GM06990 (cell line): Measurements from ENCODE around the gene BMERB1.
"Not testable (repeated sequence)": the region's sequence is repeated elsewhere in the genome, so short reads cannot be mapped to it uniquely, and the experiment has no call there.

Experiments
- DNase-seq: peaks from one replicate; pipeline ENCODE4 v3.0.0-alpha.2; 2011; ENCODE audit not compliant: insufficient read length; ENCODE audit errors: extremely low read depth
- H3K27me3 ChIP-seq: replicated peaks from 2 replicates; pipeline ENCODE4 v1.6.0; 2011; ENCODE audit warnings: low read length; ENCODE audit not compliant: control insufficient read depth, insufficient read depth
- H3K36me3 ChIP-seq: 2 replicates; pipeline ENCODE4 v1.5.1; 2011; ENCODE audit warnings: low read length; ENCODE audit not compliant: control insufficient read depth, insufficient read depth
- H3K4me3 ChIP-seq: replicated peaks from 2 replicates; pipeline ENCODE4 v1.5.1; 2011; ENCODE audit warnings: low read depth, mild to moderate bottlenecking, control low read depth, low read length
- TF ChIP-seq, protein P1 (sequence below): IDR thresholded peaks from 2 replicates; pipeline ENCODE4 v1.5.1; 2011; ENCODE audit warnings: low read length, control low read depth, mild to moderate bottlenecking, inconsistent platforms; ENCODE audit not compliant: insufficient read depth, poor library complexity, severe bottlenecking

The BMERB1 gene

DNA sequence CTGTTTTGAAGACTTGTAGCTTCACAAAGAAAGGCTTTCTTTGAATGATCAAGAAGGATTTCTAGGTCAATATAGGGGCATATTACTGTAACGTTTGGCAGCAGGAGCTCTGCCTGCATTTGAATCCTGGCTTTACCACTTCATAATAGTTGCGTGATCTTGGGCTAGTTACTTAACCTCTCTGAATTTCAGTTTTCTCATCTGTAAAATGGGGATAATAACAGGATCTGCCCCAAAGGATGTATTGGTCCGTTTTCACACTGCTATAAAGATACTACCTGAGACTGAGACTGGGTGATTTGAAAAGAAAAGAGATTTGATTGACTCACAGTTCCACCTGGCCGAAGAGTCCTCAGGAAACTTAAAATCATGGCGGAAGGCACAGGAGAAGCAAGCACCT, 12.5 kb downstream of the BMERB1 start:
- no peak for DNase-seq
- no peaks in the 10 kb centered on the region for H3K27me3 ChIP-seq
- no peaks in the 10 kb centered on the region for H3K36me3 ChIP-seq
- TF ChIP-seq, protein P1, sequence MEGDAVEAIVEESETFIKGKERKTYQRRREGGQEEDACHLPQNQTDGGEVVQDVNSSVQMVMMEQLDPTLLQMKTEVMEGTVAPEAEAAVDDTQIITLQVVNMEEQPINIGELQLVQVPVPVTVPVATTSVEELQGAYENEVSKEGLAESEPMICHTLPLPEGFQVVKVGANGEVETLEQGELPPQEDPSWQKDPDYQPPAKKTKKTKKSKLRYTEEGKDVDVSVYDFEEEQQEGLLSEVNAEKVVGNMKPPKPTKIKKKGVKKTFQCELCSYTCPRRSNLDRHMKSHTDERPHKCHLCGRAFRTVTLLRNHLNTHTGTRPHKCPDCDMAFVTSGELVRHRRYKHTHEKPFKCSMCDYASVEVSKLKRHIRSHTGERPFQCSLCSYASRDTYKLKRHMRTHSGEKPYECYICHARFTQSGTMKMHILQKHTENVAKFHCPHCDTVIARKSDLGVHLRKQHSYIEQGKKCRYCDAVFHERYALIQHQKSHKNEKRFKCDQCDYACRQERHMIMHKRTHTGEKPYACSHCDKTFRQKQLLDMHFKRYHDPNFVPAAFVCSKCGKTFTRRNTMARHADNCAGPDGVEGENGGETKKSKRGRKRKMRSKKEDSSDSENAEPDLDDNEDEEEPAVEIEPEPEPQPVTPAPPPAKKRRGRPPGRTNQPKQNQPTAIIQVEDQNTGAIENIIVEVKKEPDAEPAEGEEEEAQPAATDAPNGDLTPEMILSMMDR: no peak
- H3K4me3 ChIP-seq: no peak overlapping the region

DNA sequence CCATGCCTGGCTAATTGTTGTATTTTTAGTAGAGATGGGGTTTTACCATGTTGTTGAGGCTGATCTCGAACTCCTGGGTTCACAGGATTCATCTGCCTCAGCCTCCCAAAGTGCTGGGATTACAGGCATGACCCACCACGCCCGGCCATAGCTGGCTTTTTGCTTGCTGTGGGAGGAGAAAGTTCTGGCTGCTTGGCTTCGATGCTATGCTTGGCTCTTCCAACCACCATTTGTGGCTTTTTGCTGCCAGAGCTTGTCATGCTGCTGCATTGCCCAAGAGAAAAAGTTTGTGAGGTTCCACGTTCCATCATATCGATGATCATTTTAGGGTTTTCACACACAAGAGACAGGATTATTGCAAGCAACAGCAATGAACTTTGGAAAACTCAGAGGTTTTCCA, 16.2 kb downstream of the BMERB1 start:
- TF ChIP-seq, protein P1: no peak
- Histone ChIP-seq H3K36me3 (no peaks in the 10 kb centered on the region), H3K4me3 (no peak overlapping the region), H3K27me3 (no peaks in the 10 kb centered on the region)
- no peak for DNase-seq

DNA sequence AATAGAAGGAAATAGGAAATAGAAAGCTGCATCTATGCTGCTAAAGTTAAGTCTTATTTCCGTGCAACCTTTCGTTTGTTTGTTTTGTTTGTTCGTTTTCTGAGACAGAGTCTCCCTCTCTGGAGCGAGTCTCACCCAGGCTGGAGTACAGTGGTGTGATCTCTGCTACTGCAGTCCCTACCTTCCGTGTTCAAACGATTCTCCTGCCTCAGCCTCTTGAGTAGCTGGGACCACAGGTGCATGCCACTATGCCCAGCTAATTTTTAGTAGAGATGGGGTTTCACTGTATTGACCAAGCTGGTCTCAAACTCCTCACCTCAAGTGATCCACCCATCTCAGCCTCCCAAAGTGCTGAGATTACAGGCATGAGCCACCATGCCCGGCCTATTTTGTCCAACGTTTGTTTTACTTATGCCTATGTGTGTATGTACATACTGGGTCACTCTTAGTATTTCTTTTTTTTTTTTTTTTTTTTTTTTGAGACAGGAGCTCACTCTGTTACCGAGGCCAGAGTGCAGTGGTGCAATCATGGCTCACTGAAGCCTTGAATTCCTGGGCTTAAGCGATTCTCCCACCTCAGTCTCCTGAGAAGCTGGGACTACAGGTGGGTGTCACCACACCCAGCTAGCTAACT, 16.8 kb downstream of the BMERB1 start:
- TF ChIP-seq, protein P1: no peak
- Histone ChIP-seq H3K4me3 (no peak overlapping the region), H3K36me3 (no peaks in the 10 kb centered on the region), H3K27me3 (no peaks in the 10 kb centered on the region)
- no peak for DNase-seq

DNA sequence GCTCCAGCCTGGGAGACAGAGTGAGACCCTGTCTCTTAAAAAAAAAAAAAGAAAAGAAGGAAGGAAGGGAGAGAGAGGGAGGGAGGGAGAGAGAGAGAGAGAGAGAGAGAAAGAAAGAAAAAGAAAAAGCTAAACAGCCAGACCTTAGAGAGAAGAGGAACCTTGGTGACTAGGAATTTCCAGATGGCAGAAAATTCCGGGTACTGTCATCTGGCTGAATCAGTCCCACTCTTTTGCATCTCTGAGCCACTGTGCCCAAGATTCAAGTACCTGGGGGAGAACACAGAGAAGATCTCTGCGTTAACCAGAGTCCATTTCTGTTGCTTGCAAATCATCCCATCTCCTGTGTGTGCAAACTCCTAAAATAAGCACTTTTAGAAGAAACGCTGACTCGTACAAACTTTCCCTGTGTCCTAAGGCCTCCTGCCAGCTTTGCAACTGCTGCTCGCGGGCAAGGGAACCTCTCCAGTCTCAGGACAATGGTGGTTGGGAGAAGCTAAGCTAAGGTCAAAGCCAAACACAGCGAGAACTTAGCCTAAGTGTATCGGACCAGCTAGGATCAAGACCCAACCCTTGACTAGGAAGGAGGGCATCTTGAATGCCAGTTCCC, 18.0 kb downstream of the BMERB1 start:
- Histone ChIP-seq H3K36me3 (no peaks in the 10 kb centered on the region), H3K27me3 (no peaks in the 10 kb centered on the region), H3K4me3 (no peak overlapping the region)
- DNase-seq: no peak
- TF ChIP-seq, protein P1: no peak

DNA sequence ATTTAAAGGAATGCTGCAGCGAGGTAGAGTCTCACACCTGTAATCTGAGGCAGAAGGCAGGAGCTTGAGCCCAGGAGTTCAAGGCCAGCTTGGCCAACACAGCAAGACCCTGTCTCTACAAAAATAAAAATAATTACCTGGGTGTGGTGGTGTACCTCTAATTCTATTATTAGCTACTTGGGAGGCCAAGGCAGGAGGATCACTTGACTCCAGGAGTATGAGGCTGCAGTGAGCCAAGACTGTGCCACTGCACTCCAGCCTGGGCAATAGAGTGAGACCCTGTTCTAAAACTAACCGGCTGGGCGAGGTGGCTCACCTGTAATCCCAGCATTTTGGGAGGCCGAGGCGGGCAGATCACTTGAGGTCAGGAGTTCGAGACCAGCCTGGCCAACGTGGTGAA, 18.9 kb downstream of the BMERB1 start:
- not testable (repeated sequence) for H3K4me3 ChIP-seq, DNase-seq, H3K27me3 ChIP-seq, H3K36me3 ChIP-seq

DNA sequence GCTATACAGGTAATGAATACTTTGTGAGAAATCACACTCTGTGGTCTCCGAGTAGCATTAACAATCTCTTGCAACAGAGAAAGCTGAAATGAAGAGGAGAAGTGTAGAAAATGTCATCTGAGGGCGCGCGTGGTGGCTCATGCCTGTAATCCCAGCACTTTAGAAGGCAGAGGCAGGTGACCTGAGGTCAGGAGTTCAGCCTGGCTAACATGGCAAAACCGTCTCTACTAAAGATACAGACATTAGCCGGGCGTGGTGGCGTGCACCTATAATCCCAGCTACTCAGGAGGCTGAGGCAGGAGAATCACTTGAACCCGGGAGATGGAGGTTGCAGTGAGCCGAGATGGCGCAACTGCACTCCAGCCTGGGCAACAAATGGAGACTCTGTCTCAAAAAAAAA, 20.5 kb downstream of the BMERB1 start:
- not testable (repeated sequence) for H3K4me3 ChIP-seq, H3K36me3 ChIP-seq, H3K27me3 ChIP-seq, DNase-seq

DNA sequence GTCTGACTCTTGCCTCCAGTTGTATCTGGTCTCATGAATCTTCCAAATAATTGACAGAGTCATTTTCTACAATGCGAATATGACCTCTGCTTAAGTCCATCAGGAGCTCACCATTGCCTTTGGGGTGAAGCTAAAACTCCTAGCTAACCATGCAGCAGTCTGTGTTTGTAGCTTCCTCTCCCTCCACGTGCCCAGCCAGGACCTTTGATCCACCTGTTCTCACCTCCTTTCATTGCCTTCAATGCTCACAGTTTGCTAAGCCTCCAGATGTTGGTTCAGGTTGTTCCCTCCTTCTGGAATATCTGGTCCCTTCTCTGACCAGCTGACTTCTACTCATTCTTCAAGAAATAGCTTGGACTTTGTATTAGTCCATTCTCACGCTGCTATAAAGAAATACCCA, 23.0 kb downstream of the BMERB1 start:
- DNase-seq: no peak
- H3K27me3 ChIP-seq: no peaks in the 10 kb centered on the region

More for the DNA sequence above, 23.0 kb downstream of the BMERB1 start:
- TF ChIP-seq, protein P1: no peak
- Histone ChIP-seq H3K36me3 (no peaks in the 10 kb centered on the region), H3K4me3 (no peak overlapping the region)
